HG02610 (cell line): ENCODE data around the gene RASSF5.

Source experiments
- ATAC-seq: cut with Tn5 transposase; IDR thresholded peaks from one replicate; pipeline ENCODE4 v1.9.1; 2021; ENCODE audit warnings: mild to moderate bottlenecking, moderate library complexity; ENCODE audit not compliant: unreplicated experiment

RASSF5 gene, protein sequence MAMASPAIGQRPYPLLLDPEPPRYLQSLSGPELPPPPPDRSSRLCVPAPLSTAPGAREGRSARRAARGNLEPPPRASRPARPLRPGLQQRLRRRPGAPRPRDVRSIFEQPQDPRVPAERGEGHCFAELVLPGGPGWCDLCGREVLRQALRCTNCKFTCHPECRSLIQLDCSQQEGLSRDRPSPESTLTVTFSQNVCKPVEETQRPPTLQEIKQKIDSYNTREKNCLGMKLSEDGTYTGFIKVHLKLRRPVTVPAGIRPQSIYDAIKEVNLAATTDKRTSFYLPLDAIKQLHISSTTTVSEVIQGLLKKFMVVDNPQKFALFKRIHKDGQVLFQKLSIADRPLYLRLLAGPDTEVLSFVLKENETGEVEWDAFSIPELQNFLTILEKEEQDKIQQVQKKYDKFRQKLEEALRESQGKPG

DNA sequence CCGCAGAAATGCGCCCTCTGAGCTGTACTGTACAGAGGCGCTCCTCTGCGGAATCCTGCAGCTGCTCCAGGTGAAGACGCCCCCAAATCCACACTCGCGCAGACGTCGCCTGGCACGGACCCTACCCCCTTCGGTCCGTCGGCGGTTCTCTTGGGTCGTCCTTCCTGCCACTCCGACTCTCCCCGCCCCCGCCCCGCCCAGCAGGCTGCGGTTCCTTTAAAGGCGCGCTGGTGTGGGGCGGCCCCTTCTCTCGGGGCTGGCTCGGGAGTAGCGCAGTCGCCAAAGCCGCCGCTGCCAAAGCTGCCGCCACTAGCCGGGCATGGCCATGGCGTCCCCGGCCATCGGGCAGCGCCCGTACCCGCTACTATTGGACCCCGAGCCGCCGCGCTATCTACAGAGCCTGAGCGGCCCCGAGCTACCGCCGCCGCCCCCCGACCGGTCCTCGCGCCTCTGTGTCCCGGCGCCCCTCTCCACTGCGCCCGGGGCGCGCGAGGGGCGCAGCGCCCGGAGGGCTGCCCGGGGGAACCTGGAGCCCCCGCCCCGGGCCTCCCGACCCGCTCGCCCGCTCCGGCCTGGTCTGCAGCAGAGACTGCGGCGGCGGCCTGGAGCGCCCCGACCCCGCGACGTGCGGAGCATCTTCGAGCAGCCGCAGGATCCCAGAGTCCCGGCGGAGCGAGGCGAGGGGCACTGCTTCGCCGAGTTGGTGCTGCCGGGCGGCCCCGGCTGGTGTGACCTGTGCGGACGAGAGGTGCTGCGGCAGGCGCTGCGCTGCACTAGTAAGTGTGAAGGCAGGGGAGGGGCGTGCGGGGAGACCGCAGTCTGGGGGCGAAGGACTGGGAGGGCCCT lies at the start of gene RASSF5:
Gene RASSF5 (plus strand): TSS at position 248 of the 846 bp plus-strand sequence. CDS start 72 bp downstream, at position 320.
- peak; percentile 39 for ATAC-seq

DNA sequence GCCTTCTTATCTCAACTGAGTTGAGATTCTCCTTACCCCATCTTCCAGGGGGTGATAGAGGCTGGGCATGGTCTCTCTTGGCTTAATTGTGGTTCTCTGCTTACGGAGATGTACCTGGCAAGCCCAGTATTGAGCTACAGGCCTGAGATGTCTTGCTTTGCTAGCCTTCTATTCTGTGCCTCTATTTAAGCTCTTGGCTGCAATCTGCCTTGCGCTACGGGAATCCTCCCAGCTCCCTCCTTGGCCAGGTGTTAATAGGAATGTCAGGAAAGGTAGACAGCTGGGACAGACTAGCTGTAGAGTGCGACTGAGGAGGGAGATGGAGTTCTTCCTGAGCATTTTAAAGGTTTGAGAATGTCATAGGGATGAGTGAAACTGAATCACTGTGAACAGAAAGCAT lies 47.6 kb upstream of the RASSF5 start:
- no peak for ATAC-seq

DNA sequence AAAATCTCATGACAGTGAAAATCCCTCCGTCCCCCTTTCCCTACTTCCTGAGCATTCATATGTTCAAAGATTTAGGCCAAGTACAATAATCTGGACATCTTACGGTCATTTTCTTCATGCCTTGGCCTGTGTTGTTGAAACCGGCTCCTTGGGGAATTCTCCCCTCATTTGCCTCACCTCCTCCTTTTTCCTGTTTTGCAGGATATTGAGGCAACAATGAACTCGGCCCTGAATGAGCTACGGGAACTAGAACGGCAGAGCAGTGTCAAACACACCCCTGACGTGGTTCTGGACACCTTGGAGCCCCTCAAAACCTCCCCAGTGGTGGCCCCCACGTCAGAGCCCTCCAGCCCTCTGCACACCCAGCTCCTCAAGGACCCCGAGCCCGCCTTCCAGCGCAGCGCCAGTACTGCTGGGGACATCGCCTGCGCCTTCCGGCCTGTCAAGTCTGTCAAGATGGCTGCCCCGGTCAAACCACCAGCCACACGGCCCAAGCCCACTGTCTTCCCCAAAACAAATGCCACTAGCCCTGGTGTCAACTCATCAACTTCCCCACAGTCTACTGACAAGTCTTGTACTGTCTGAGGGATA lies 46.4 kb upstream of the RASSF5 start:
- no peak for ATAC-seq

DNA sequence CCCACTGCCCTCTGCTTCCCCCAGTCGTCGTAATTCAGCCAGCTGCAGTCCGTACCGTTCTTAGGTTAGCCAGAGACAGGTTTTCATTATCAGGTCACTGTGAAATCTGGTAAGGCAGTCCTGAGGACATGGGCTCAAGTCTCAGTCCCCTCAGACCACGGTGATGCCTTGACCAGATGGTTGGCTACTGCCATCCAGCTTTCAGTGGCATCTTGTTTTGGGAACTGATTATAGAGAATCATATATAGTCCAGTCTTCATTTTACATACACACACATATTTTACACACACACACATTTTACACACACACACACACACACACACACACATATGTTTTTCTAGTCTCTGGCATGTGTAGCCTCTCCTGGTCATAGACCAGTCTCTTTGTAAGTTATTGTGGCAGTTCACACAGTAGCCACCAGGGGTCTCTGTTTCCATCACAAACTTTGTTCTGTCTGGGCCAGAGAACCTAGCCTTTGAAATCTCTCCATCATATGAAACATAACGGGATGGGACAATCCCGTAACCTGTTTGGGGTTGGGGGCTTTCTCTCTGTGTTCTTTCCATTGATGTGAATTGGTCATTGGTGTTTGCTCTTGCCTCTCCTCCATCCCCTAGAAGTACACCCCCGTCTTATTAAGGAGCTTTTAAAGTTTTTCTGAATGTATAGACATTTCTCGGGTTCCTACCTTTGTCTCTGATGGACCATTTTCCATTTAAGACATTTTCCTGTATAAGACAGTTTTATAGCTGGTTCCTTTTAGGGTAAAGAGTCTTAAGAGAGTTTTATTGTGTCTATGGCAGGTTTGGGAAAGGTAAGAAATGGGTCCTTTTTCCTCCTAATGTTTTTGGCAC lies 45.5 kb upstream of the RASSF5 start:
- ATAC-seq, result peak; percentile 38

DNA sequence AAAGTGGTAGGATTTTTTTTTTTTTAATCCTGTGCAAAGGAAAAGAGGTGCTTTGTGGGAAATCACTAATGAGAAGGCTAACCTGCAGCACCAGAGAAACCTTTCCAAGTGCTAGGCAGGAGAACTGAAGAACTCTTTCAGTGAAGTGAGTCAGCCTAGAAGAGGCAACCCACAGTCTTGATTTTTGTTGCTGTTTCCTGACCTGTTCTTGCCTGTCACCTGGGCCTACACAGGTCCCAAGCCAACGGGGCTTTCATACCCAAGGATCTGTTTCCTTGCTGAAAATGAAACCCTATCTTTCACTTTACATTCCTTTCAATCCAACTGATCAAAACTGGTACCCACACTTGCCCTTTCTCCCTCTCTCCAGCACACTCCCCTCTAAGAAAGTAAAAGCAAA lies 44.2 kb upstream of the RASSF5 start:
- no peak for ATAC-seq

DNA sequence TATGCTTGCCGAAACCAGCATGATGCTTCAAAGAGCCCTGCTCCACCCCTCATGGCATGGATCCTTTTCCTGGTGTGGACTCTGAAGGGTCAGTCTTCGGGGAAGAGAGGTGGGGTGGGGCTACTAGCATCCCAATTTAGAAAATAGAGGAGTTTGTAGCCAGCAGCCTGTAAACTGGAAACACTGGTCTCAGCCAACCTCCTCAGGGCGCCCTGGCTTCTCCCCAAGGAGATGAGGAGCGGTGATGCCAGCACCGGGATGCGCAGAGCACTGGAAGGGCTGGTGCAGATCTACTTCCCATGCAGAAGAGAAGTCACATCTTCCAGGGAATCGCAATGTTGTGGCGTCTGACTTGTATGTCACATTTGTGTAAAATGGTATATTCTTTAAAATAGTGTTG lies 43.4 kb upstream of the RASSF5 start:
- no peak for ATAC-seq

DNA sequence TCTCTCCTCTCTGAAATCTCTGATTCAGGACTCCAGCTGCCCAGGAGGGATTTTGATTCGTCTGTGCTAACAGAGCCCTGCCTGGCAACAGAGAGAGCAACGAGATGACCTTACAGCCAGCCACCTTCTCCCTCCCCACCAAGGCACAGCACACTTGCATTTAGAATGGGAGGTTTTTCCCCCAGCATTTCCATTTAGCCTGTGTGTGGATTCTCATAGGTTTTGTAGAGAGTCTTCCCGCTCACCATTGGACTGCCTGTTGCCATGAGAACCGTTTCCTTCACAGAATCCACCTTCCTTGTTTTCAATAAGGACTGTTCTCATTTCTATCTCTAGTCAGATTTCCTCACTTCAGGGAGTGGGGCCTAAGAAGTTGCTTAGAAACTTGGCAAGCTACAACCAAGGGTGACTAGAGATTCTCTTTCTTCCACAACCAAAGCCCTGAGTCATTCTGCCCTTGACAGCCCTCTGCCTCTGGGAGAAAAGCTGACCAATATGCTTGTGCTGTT lies 42.8 kb upstream of the RASSF5 start:
- no peak for ATAC-seq

DNA sequence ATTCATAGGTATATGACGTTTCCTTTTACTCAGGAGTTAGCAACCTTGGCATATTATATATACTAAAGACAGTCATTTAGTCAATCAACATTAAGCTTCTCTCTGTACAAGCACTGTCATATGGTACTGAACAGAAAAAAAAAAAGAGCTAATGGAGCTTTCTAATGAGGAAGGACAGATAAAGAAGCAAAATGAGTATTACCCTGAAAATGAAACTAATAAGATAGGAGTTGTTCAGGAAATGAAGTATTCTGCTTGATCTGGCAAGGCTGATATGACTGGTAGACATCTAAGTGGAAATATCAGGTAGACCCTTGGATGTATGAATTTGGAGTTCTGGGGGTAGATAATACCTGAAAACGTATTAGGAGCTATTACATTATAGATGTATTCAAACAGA lies 41.4 kb upstream of the RASSF5 start:
- ATAC-seq, result peak; percentile 53

DNA sequence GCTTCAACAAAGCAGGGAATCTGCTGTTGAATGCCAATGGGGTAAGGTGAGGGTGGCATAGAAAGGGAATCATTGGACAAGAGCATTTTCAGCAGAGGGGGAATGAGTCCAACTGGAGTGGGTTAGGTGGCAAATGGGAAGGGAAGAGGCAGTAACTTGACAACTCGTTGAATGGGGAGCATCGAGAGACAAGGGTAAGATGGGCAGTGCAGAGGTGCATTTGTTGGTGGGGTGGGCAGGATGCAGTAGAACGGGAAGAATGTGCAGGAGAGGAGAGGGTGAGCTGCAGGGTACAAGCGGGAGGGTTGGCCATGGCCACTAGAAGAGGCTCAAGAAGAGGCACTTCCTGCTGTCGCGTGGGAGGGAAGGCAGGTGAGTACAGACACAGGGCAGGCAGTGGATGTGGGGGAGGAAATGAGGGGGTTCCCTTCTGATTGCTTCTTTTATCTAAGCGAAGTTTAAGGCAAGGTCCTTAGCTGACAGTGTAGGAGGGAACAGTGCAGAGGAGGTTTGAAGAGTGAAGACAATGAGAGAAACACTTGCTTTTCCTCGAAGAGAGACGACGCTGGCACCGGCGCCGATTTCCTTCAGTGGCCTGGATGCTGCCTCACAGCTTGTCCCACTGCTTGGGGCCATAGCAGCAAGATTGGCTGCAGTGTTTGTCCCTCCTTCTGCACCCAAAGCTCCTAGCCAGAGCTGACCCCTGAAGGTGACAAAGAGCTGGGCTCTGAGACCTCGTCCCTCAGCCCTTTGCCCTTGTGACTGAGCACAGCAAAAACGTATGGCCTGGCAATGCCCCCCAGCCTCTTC lies 40.3 kb upstream of the RASSF5 start:
- no peak for ATAC-seq

DNA sequence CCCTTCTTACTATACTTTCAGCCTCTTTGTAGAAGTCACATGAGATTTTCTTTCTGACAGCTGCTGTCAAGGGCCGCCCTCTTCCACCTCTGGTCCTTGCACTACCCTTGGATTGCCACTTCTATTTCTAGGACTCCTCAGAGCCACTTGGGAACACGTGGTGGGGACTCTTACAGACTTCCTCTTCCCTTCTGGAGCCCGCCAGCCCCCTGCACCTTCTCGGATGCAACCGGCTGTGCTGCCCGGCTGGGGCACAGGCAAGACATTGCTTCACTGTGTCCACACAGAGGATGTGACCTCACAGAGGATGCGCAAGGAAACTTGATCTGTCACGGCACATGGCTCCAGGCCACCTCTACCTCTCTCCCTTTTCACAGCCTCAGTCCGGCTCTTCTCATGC lies 39.4 kb upstream of the RASSF5 start:
- ATAC-seq, result no peak

DNA sequence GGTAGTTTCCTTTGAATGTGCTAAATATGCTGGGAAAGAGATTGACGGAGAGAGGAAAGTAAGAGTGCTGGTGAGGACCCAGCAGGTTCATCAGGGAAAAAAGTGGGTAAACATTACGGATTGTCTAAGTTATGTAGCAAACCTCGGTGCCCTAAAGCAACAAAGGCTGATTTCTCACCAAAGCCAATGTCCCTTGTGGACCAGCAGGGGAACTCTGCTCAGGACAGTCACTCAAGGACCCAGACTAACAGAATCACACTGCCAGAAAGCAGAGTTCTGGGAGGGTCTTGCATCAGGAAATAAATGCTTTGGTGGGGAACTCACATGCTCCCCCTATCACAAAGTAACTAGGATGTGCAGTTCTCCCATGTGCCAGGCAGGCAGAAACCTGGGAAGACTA lies 38.8 kb upstream of the RASSF5 start:
- ATAC-seq, result no peak

DNA sequence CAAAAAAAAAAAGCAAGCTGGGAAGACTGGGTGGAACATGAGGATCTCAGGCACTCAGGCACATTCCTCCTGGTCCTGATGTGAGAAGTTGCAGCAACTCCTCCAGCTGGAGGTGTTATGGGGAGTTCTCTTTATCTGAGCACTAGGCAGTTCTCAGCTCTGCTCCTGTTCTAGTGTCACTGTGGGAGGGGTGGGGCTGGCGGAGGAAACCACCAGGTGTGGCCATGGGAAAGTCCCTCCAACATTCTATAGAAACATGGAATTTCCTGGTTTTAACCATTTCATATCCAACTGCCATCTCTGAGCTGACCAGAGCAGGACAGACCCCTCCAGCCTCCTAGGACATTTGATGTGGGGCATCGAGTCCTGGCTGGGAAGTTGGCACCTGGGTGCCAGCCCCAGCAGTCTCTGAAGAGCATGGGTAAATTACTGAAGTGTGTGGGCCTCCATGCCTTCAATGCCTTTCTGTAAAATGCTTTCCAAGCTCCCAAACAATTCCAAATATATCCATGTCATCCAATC lies 37.9 kb upstream of the RASSF5 start:
- ATAC-seq, result no peak

DNA sequence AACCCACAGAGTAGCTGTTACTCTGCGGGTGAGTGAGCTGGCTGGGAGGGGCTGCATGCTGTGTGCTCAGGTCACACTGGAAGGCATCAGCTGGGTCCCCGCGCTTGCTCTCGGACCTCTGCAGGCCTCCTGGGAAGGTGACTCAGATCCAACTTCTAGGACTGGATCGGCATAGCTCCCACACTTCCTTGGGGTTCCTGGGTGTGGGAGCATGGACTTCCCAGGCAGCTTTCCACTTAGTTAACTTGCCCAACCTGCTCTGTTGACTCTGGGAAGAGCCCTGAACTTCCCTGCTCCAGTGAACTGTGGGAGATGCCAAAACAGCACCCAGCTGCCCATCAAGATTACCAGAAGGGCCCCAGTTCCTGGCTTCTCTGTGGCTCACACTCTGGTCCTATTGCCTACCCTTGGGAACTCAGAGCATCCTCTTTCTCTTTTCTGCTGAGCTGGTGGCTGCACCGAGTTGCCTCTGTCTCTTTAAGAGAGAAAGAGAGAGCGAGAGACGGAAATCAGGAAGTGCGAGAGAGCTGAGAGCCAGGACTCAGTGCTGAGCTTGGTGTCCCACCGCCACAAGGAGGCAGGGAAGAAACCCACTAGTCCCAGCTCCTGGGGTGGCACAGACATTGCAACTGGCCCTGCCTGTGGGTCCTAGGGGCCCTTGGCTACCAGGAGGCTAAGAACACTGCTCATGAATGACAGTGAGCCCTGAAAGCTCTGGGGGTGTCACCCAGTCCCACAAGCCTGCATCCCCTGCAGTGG lies 37.2 kb upstream of the RASSF5 start, which contains the start of gene IKBKE:
Gene IKBKE (plus strand): TSS at position 544 of the 759 bp plus-strand sequence. CDS start 2,752 bp downstream, outside the sequence.
- no peak for ATAC-seq

DNA sequence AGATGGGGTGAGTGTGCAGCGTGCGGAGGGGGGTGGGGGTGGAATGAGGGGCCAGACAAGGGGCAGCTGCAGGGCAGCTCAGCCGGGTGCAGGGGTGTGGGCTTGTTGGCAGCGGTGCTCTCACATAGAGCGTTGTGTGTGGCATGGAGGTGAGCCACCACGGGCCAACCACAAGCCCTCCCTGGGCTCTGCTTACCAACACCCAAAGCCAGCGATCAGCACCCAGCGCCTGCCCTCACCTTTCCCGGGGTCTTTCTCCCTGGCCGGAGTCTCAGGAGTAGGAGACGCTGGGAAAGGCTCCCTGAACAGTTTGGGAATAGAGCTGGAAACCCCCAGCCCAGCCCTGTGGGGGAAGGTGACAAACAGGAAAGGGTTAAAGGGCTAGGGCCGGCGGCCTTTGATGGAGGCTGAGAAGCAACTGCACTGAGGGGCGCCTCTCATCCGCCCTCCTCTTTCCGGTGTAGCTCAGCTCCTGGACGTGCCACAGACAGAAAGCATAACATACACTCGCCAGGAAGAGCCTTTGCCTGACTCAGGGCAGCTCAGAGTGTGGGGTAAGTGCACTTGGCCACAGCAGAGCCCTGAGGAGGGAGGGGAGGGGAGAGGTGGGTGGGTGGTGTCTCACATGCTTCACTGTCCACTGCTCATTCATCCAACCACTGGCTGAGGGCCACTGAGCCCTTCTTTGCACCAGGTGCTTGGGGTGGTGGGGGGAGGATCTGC lies 36.5 kb upstream of the RASSF5 start:
- ATAC-seq, result peak; percentile 24

DNA sequence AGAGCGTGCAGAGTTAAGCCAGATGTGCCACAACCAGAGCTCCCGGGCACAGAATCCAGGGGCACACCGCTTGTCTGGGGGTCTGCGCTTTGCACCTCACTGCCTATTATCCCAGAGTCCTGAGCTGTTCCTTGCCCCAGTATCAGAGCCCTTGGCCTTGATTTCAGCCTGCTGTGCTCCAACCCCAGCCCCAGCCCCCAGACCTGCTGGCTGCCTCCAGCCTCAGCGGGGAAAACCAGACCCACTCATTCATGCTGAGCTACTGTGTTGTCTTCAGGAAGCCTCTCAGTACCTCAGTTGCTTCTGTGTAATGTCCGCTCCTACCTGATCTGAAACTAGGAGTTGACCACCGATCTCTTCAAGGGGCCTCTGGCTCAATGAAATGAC lies 35.9 kb upstream of the RASSF5 start:
- ATAC-seq, result peak; percentile 42

DNA sequence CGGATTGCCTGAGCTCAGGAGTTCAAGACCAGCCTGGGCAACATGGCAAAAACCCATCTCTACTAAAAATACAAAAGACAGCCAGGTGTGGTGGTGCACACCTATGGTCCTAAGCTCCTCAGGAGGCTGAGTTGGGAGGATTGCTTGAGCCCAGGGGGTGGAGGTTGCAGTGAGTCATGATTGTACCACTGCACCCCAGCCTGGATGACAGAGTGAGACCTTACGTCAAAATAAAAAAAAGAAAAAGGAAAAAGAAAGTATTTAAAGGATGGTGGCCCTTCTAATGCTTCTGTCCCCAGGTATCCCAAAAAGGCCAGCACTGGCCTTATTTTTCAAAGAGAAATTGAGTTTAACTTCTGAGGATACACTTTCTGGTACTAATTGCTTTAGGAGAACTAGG lies 35.3 kb upstream of the RASSF5 start:
- no peak for ATAC-seq

DNA sequence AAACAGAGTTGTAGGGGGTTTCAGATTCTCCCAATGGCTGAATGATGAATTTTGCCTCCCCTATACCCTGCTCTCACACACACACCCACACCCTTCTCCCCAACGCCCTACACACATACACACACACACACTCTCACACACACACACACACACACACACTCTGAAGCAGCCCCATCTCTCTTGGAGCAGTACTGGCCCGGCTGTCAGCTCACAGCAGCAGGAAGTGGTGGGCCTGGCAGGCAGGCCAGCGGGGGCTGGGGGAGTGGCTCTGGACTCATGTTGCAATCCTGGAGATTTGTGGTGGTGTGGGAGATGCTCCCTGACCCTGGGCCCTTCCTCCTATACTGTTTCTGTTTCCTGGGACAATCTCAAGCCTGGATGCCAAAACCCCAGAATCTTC lies 34.9 kb upstream of the RASSF5 start:
- no peak for ATAC-seq

DNA sequence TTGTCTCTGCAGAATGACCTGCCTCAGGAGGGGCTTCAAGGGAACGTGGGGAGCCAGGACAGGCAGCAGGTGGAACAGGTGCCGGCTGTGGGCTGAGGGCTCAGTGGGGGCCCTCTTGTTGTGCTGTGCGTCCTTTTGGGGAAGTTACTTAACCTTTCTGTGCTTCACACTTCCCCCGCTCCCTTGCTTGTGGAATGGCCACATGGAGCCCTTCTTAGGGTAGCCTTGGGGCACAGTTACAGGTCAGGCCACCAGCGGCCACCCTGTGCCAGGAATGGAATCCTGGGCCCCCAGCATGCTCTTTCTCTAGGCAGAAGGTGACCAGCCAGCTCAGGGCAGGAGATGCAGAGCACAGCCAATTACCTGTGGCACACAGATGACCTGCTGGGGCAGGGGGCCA lies 34.4 kb upstream of the RASSF5 start:
- ATAC-seq, result no peak
